ENCODE data around the gene BMI1. TPM values are rescaled to one million over a fixed set of nuclear protein-coding genes. Genes with fewer than 3 reads are reported as not detected.

Gene BMI1
- total RNA-seq, 4 donors from 2014 or later, result 9.6 to 44.4 (median 21.4) TPM

GRCh38 chr10:22315455-22316285, 5.2 kb upstream of the BMI1 start:
- no peaks in the 10 kb centered on the region for H3K27me3 ChIP-seq
- peaks cover 0 to 45% (median 8%) of the 10 kb centered on the region in 3 donors for H3K4me1 ChIP-seq
- H3K36me3 ChIP-seq, result no peaks in the 10 kb centered on the region
- intact Hi-C loops (cut with DNase I), result loop anchor here (10.0 kb wide), 1 partner anchor 61 kb away; no protein-coding TSS in a partner anchor
- peak overlapping the region; percentile 89 to 95 (median 94) for H3K27ac ChIP-seq
- peak in 1 of 6 experiments; percentile 6 for TF ChIP-seq CTCF (IDR thresholded peaks at IDR 0.05)
- peak in 1 of 4 donors; percentile 20 for TF ChIP-seq POLR2A (IDR thresholded peaks at IDR 0.05)
- WGBS, 2 donors, result 2 to 3% methylated on average over 26 to 30 of the region's 53 CpGs
- peak overlapping the region; percentile 68 to 92 (median 82) for H3K4me3 ChIP-seq
- no peak for DNase-seq
- H3K9me3 ChIP-seq, result no peaks in the 10 kb centered on the region

GRCh38 chr10:22316286-22317075, 4.4 kb upstream of the BMI1 start, which contains the start of gene COMMD3:
TSS of gene COMMD3 (plus strand) at chr10:22316388. CDS start at chr10:22316418, 30 bp downstream.
- Histone ChIP-seq H3K27ac (peak within 1 kb of the TSS; percentile 89 to 95 (median 94)), H3K27me3 (no peaks in the 10 kb centered on the region), H3K4me3 (peak within 1 kb of the TSS; percentile 68 to 92 (median 82)), H3K4me1 (peaks cover 0 to 45% (median 8%) of the 10 kb centered on the region in 3 donors), H3K36me3 (no peaks in the 10 kb centered on the region), H3K9me3 (no peaks in the 10 kb centered on the region)
- 0 to 3% methylated on average over 4 to 13 of the region's 63 CpGs for WGBS, 2 donors
- intact Hi-C loops (cut with DNase I), result loop anchor here (10.0 kb wide), 1 partner anchor 62 kb away; no protein-coding TSS in a partner anchor
- DNase-seq, result peak; percentile 64
- peak in 3 of 4 donors; percentile 18 to 85 (median 41) for TF ChIP-seq POLR2A (IDR thresholded peaks at IDR 0.05)
- TF ChIP-seq CTCF (IDR thresholded peaks at IDR 0.05), result no peak

GRCh38 chr10:22317076-22317370, 3.9 kb upstream of the BMI1 start:
- peak overlapping the region; percentile 68 to 92 (median 82) for H3K4me3 ChIP-seq
- no peaks in the 10 kb centered on the region for H3K36me3 ChIP-seq
- no peak for DNase-seq
- TF ChIP-seq CTCF (IDR thresholded peaks at IDR 0.05), result no peak
- peak in 1 of 4 donors; percentile 4 for TF ChIP-seq POLR2A (IDR thresholded peaks at IDR 0.05)
- WGBS, 2 donors, result 8 to 9% methylated on average over 9 of the region's 9 CpGs
- peaks cover 0 to 46% (median 8%) of the 10 kb centered on the region in 3 donors for H3K4me1 ChIP-seq
- intact Hi-C loops (cut with DNase I), result loop anchor here (10.0 kb wide), 1 partner anchor 62 kb away; no protein-coding TSS in a partner anchor
- peak overlapping the region; percentile 89 to 95 (median 94) for H3K27ac ChIP-seq
- peaks cover 0 to 2% (median under 1%) of the 10 kb centered on the region in 4 donors for H3K27me3 ChIP-seq
- H3K9me3 ChIP-seq, result no peaks in the 10 kb centered on the region

GRCh38 chr10:22317771-22318565, 2.9 kb upstream of the BMI1 start:
- TF ChIP-seq CTCF (IDR thresholded peaks at IDR 0.05) (no peak), POLR2A (IDR thresholded peaks at IDR 0.05) (no peak)
- H3K27ac ChIP-seq, result peak overlapping the region in 1 of 4 donors; percentile 93
- no peaks in the 10 kb centered on the region for H3K9me3 ChIP-seq
- DNase-seq, result no peak
- H3K27me3 ChIP-seq, result peaks cover 0 to 11% (median 3%) of the 10 kb centered on the region in 4 donors
- no peaks in the 10 kb centered on the region for H3K36me3 ChIP-seq
- intact Hi-C loops (cut with DNase I), result loop anchor here (10.0 kb wide), 1 partner anchor 63 kb away; no protein-coding TSS in a partner anchor
- 72 to 89% methylated on average over 6 of the region's 6 CpGs for WGBS, 2 donors
- no peak overlapping the region for H3K4me3 ChIP-seq
- H3K4me1 ChIP-seq, result peaks cover 0 to 55% (median 15%) of the 10 kb centered on the region in 3 donors

All from esophagus squamous epithelium (tissue), 5 donors.